H1 (cell line): ENCODE measurements around the gene BAG2. TPM values are rescaled to one million over a fixed set of nuclear protein-coding genes. Genes with fewer than 3 reads are reported as not detected.

Experiments
- CTCF ChIA-PET: fragments of 300-600 bp; sonication (Branson Sonifier 250); formaldehyde crosslinking; loops from one replicate; lab custom pipeline; 2021; ENCODE audit not compliant: partially characterized antibody; lab: Charles Lee
- POLR2A ChIA-PET: fragments of 300-600 bp; sonication (Branson Sonifier 250); formaldehyde crosslinking; loops from one replicate; lab custom pipeline; 2021; ENCODE audit warnings: inconsistent platforms; ENCODE audit not compliant: partially characterized antibody; lab: Charles Lee
- DNase-seq, 2 experiments: peaks; one replicate each; pipeline versions ENCODE4 v3.0.0 to v3.0.0-alpha.2; 2010 to 2022; ENCODE audit warnings: low spot score in 2 of 2, low read depth in 1 of 2, mixed read lengths in 1 of 2
- FAIRE-seq: peaks from 2 replicates; lab custom pipeline; 2011; peaks lifted over from hg19 to GRCh38; lab: Jason Lieb, UNC
- H2AFZ ChIP-seq: 2 replicates; pipeline ENCODE4 v1.8.1; 2012; ENCODE audit warnings: low read length, inconsistent platforms
- H2AK5ac ChIP-seq: 2 replicates; pipeline ENCODE4 v1.6.1; 2013; ENCODE audit warnings: low read depth, low read length
- H2BK120ac ChIP-seq: replicated peaks from 2 replicates; pipeline ENCODE3; 2013; ENCODE audit warnings: low read depth, low read length, inconsistent platforms
- H2BK12ac ChIP-seq: 2 replicates; pipeline ENCODE4 v1.6.1; 2013; ENCODE audit warnings: low read depth, low read length
- H2BK15ac ChIP-seq: 2 replicates; pipeline ENCODE4 v1.6.1; 2013; ENCODE audit warnings: low read length
- H2BK20ac ChIP-seq: 2 replicates; pipeline ENCODE4 v1.6.1; 2013; ENCODE audit warnings: low read length
- H2BK5ac ChIP-seq: 2 replicates; pipeline ENCODE4 v1.6.1; 2013; ENCODE audit warnings: low read depth, low read length
- H3K14ac ChIP-seq: 2 replicates; pipeline ENCODE4 v1.6.1; 2013; ENCODE audit warnings: inconsistent platforms; ENCODE audit not compliant: insufficient read length
- H3K18ac ChIP-seq: 2 replicates; pipeline ENCODE4 v1.6.1; 2013; ENCODE audit warnings: low read length; ENCODE audit errors: extremely low read depth
- H3K23ac ChIP-seq: 2 replicates; pipeline ENCODE4 v1.6.1; 2013; ENCODE audit warnings: inconsistent platforms; ENCODE audit not compliant: insufficient read length
- H3K23me2 ChIP-seq: 2 replicates; pipeline ENCODE4 v1.6.1; 2013; ENCODE audit warnings: low read depth, low read length
- H3K27ac ChIP-seq: 2 replicates; pipeline ENCODE4 v1.6.1; 2011; ENCODE audit warnings: low read depth, low read length, inconsistent platforms
- H3K27me3 ChIP-seq, 4 experiments: replicated peaks in 1 of 4; 1 replicate in 1 of 4; 2 replicates in 3 of 4; pipeline versions ENCODE4 v1.6.1 to v1.8.1; 2011 to 2013; ENCODE audit warnings: low read length in 3 of 4, mild to moderate bottlenecking in 3 of 4, inconsistent platforms in 2 of 4, mixed read lengths in 2 of 4, moderate library complexity in 1 of 4; ENCODE audit not compliant: control insufficient read depth in 3 of 4, insufficient read depth in 3 of 4; ENCODE audit errors: extremely low read depth in 1 of 4
- H3K36me3 ChIP-seq, 4 experiments: 2 replicates each; pipeline versions ENCODE4 v1.6.1 to v1.8.1; 2011 to 2013; ENCODE audit warnings: mild to moderate bottlenecking in 4 of 4, low read length in 3 of 4, moderate library complexity in 2 of 4, control low read depth in 1 of 4, inconsistent platforms in 1 of 4; ENCODE audit not compliant: insufficient read depth in 4 of 4, control insufficient read depth in 2 of 4
- H3K4ac ChIP-seq: replicated peaks from 2 replicates; pipeline ENCODE3; 2013; ENCODE audit warnings: low read length, low read depth, mixed read lengths, inconsistent platforms; ENCODE audit not compliant: insufficient read length
- H3K4me1 ChIP-seq, 4 experiments: replicated peaks in 1 of 4; 1 replicate in 1 of 4; 2 replicates in 3 of 4; pipeline versions ENCODE4 v1.6.1 to v1.8.1; 2011 to 2013; ENCODE audit warnings: low read length in 3 of 4, inconsistent platforms in 2 of 4, mixed read lengths in 1 of 4; ENCODE audit not compliant: insufficient read depth in 4 of 4, control insufficient read depth in 3 of 4
- H3K4me2 ChIP-seq, 2 experiments: 2 replicates each; pipeline versions ENCODE4 v1.6.1 to v1.8.1; 2011 to 2013; ENCODE audit warnings: low read depth in 2 of 2, low read length in 2 of 2, control low read depth in 1 of 2, inconsistent platforms in 1 of 2, mild to moderate bottlenecking in 1 of 2; ENCODE audit not compliant: insufficient read depth in 1 of 2
- H3K4me3 ChIP-seq, 4 experiments: fragments of 200-600, 300-600 bp in 1 of 4; sonication (generic), shearing (Covaris generic), sonication (Bioruptor Twin) in 1 of 4; 2 replicates each; pipeline versions ENCODE4 v1.5.1 to v1.8.1; 2011 to 2016; ENCODE audit warnings: low read length in 4 of 4, low read depth in 3 of 4, control low read depth in 2 of 4, inconsistent platforms in 2 of 4, mild to moderate bottlenecking in 2 of 4, mixed read lengths in 1 of 4, moderate library complexity in 1 of 4; ENCODE audit not compliant: insufficient read depth in 2 of 4; ENCODE audit errors: extremely low read depth in 1 of 4
- H3K56ac ChIP-seq: replicated peaks from 2 replicates; pipeline ENCODE3; 2013; ENCODE audit warnings: low read depth, mild to moderate bottlenecking, mixed read lengths, low read length, inconsistent platforms; ENCODE audit not compliant: insufficient read length
- H3K79me1 ChIP-seq: 2 replicates; pipeline ENCODE4 v1.6.1; 2013; ENCODE audit warnings: low read depth, low read length, control low read depth
- H3K79me2 ChIP-seq, 2 experiments: 2 replicates each; pipeline versions ENCODE4 v1.6.1 to v1.8.1; 2012 to 2013; ENCODE audit warnings: low read length in 2 of 2, mild to moderate bottlenecking in 2 of 2, inconsistent platforms in 1 of 2; ENCODE audit not compliant: insufficient read depth in 2 of 2, control insufficient read depth in 1 of 2
- H3K9ac ChIP-seq, 4 experiments: replicated peaks in 1 of 4; 1 replicate in 1 of 4; 2 replicates in 3 of 4; pipeline versions ENCODE4 v1.6.1 to v1.8.1; 2011 to 2013; ENCODE audit warnings: low read depth in 3 of 4, low read length in 3 of 4, control low read depth in 2 of 4, mild to moderate bottlenecking in 2 of 4, moderate library complexity in 2 of 4, inconsistent platforms in 1 of 4; ENCODE audit errors: extremely low read depth in 1 of 4
- H3K9me3 ChIP-seq, 2 experiments: 2 replicates each; pipeline versions ENCODE4 v1.6.1 to v1.8.1; 2012 to 2013; ENCODE audit warnings: mild to moderate bottlenecking in 2 of 2, moderate library complexity in 2 of 2, control low read depth in 1 of 2, inconsistent platforms in 1 of 2, low read depth in 1 of 2, low read length in 1 of 2, mixed read lengths in 1 of 2; ENCODE audit not compliant: insufficient read depth in 2 of 2
- H4K20me1 ChIP-seq, 2 experiments: replicated peaks in 1 of 2; 2 replicates each; pipeline versions ENCODE3 to v1.8.1; 2011 to 2013; ENCODE audit warnings: inconsistent platforms in 2 of 2, low read length in 2 of 2, mild to moderate bottlenecking in 1 of 2; ENCODE audit not compliant: insufficient read depth in 2 of 2, control insufficient read depth in 1 of 2
- H4K5ac ChIP-seq: 2 replicates; pipeline ENCODE4 v1.6.1; 2013; ENCODE audit warnings: low read length, low read depth, mixed read lengths, inconsistent platforms; ENCODE audit not compliant: insufficient read length
- H4K8ac ChIP-seq: 2 replicates; pipeline ENCODE4 v1.8.0; 2013; ENCODE audit warnings: mild to moderate bottlenecking, moderate library complexity, low read length, inconsistent platforms; ENCODE audit not compliant: insufficient read depth; ENCODE audit errors: extremely low read depth
- H4K91ac ChIP-seq: replicated peaks from 2 replicates; pipeline ENCODE3; 2013; ENCODE audit warnings: low read length, mixed read lengths, inconsistent platforms; ENCODE audit not compliant: insufficient read length
- BCL11A ChIP-seq, 2 experiments: IDR thresholded peaks; one replicate each; pipeline ENCODE4 v1.6.1; 2011; ENCODE audit warnings: low read depth in 2 of 2, low read length in 2 of 2, mild to moderate bottlenecking in 2 of 2
- CEBPB ChIP-seq: IDR thresholded peaks from 2 replicates; pipeline ENCODE4 v1.6.1; 2012; ENCODE audit warnings: low read depth, low read length
- CHD1 ChIP-seq: IDR thresholded peaks from 2 replicates; pipeline ENCODE4 v1.6.1; 2012; ENCODE audit warnings: low read depth, low read length, improper control_type of control experiment
- CHD2 ChIP-seq: IDR thresholded peaks from 2 replicates; pipeline ENCODE4 v1.6.1; 2012; ENCODE audit warnings: low read length, improper control_type of control experiment
- E2F6 ChIP-seq: IDR thresholded peaks from 2 replicates; pipeline ENCODE4 v1.6.1; 2012; ENCODE audit warnings: inconsistent platforms
- EP300 ChIP-seq, 2 experiments: IDR thresholded peaks; 1 replicate in 1 of 2; 2 replicates in 1 of 2; pipeline ENCODE4 v1.6.1; 2011 to 2012; ENCODE audit warnings: low read depth in 2 of 2, low read length in 2 of 2, mild to moderate bottlenecking in 2 of 2, borderline replicate concordance in 1 of 2, inconsistent platforms in 1 of 2, moderate library complexity in 1 of 2
- GTF2F1 ChIP-seq: IDR thresholded peaks from 2 replicates; pipeline ENCODE4 v1.6.1; 2012; ENCODE audit warnings: low read depth, low read length, improper control_type of control experiment, borderline replicate concordance
- HDAC2 ChIP-seq, 2 experiments: fragments of 300-600 bp in 1 of 2; sonication (generic) in 1 of 2; IDR thresholded peaks; 2 replicates each; pipeline ENCODE4 v1.6.1; 2011 to 2012; ENCODE audit warnings: low read depth in 2 of 2, low read length in 2 of 2, mild to moderate bottlenecking in 2 of 2, moderate library complexity in 2 of 2, borderline replicate concordance in 1 of 2, inconsistent platforms in 1 of 2
- HDAC6 ChIP-seq: IDR thresholded peaks from one replicate; pipeline ENCODE4 v1.7.1; 2012; ENCODE audit warnings: low read depth, mild to moderate bottlenecking, inconsistent platforms, low read length, moderate library complexity
- KDM1A ChIP-seq: fragments of 200-600, 300-600 bp; sonication (generic); IDR thresholded peaks from 2 replicates; pipeline ENCODE4 v1.7.1; 2016; ENCODE audit warnings: mild to moderate bottlenecking, low read length, borderline replicate concordance
- RFX5 ChIP-seq: IDR thresholded peaks from 2 replicates; pipeline ENCODE4 v1.6.1; 2011; ENCODE audit warnings: low read depth, low read length, improper control_type of control experiment, borderline replicate concordance
- SAP30 ChIP-seq: fragments of 300-600 bp; sonication (generic); IDR thresholded peaks from 2 replicates; pipeline ENCODE4 v1.7.1; 2012; ENCODE audit warnings: low read length, moderate library complexity, mild to moderate bottlenecking, inconsistent platforms; ENCODE audit not compliant: insufficient read depth, insufficient replicate concordance
- SIX5 ChIP-seq: IDR thresholded peaks from 2 replicates; pipeline ENCODE4 v1.6.1; 2011; ENCODE audit warnings: mild to moderate bottlenecking, low read depth, low read length
- SP2 ChIP-seq: IDR thresholded peaks from 2 replicates; pipeline ENCODE4 v1.6.1; 2012; ENCODE audit warnings: mild to moderate bottlenecking, low read length, inconsistent platforms
- WGBS, 2 experiments: shearing (Covaris generic) in 1 of 2; methylation state at CpG; one replicate each; pipeline versions ENCODE4 v1.1.6 to v1.1.7; 2013 to 2015; ENCODE audit warnings: low lambda C conversion rate in 2 of 2, mixed read lengths in 2 of 2, inconsistent platforms in 1 of 2, low coverage in 1 of 2, missing lambda C conversion rate in 1 of 2; ENCODE audit not compliant: insufficient replicate concordance in 2 of 2, insufficient coverage in 1 of 2, insufficient read length in 1 of 2; ENCODE audit errors: extremely low coverage in 1 of 2, missing lambda C conversion rate in 1 of 2; 5-methylcytosine and 5-hydroxymethylcytosine counted together
- polyA plus RNA-seq, 7 experiments: library from polyadenylated mRNA; depleted of rRNA in 3 of 7; stranded (reverse) in 5 of 7; unstranded in 2 of 7; fragments of >200 nt in 5 of 7; fragments of 200-250 nt in 2 of 7; gene quantifications; 1 replicate in 5 of 7; 2 replicates in 1 of 7; 4 replicates in 1 of 7; pipeline versions ENCODE4 v1.2.1 to v1.2.3, GENCODE V29; 2011 to 2013; ENCODE audit warnings: missing spikeins in 2 of 7, mixed read lengths in 2 of 7
- total RNA-seq: library from RNA; stranded (reverse); fragmentation: NEBNext Ultra II Directional; extraction: Animal tissue kit (Norgen Biotek cat#: 25700); gene quantifications from 2 replicates; pipeline ENCODE4 v1.2.1, GENCODE V29; 2021

BAG2 gene
- total and polyA plus RNA-seq, 2 of the 8 experiments (the other 6 are each of a cell fraction or from before 2014, with no cell fraction given), result 4.4 to 7.4 TPM

GRCh38 chr6:57137350-57137749 lies 34.8 kb upstream of the BAG2 start:
- WGBS, 2 experiments, result 94% methylated on average over 2 of the region's 2 CpGs; no CpG with 5 or more reads in 1 of the 2 experiments
- Histone ChIP-seq H3K56ac (no peak overlapping the region), H4K91ac (no peak overlapping the region), H2BK20ac (no peak overlapping the region), H3K79me2 (no peaks in the 10 kb centered on the region), H4K20me1 (no peaks in the 10 kb centered on the region), H3K4me1 (no peaks in the 10 kb centered on the region), H3K4me3 (no peak overlapping the region), H3K9me3 (no peaks in the 10 kb centered on the region), H2BK15ac (no peak overlapping the region), H4K8ac (no peak overlapping the region), H3K18ac (no peak overlapping the region), H4K5ac (no peak overlapping the region), H3K23me2 (no peaks in the 10 kb centered on the region), H2BK12ac (no peak overlapping the region), H2AK5ac (no peak overlapping the region), H3K27ac (no peak overlapping the region), H2BK120ac (no peak overlapping the region), H3K14ac (no peak overlapping the region), H3K36me3 (peaks cover 0 to 28% (median 2%) of the 10 kb centered on the region in 4 experiments; a peak in 2 of 8 replicates), H2BK5ac (no peak overlapping the region), H3K79me1 (no peaks in the 10 kb centered on the region), H3K4ac (no peak overlapping the region), H3K9ac (no peak overlapping the region), H2AFZ (no peak overlapping the region), H3K27me3 (no peaks in the 10 kb centered on the region), H3K23ac (no peak overlapping the region), H3K4me2 (no peak overlapping the region)
- FAIRE-seq (no peak), DNase-seq (no peak)
- CTCF ChIA-PET, result interaction anchor here (0.6 kb wide), 1 partner anchor 743 kb away, joined by 3 read pairs; no protein-coding TSS in a partner anchor
- POLR2A ChIA-PET, result no interaction called here
- no peak for TF ChIP-seq SIX5
- no peak for TF ChIP-seq RFX5
- TF ChIP-seq SAP30, result no peak
- no peak for TF ChIP-seq GTF2F1
- no peak for TF ChIP-seq KDM1A
- TF ChIP-seq CHD2, result no peak
- no peak for TF ChIP-seq E2F6
- TF ChIP-seq CEBPB, result no peak
- no peak for TF ChIP-seq CHD1
- no peak for TF ChIP-seq SP2
- TF ChIP-seq HDAC2 (IDR thresholded peaks at IDR 0.05; ENCODE audit: borderline replicate concordance in 1 of 2, low read depth in 2 of 2, low read length in 2 of 2), result no peak
- no peak for TF ChIP-seq BCL11A (IDR thresholded peaks at IDR 0.05; ENCODE audit: low read depth in 2 of 2, low read length in 2 of 2)
- TF ChIP-seq HDAC6, result no peak
- TF ChIP-seq EP300 (IDR thresholded peaks at IDR 0.05; ENCODE audit: borderline replicate concordance in 1 of 2, low read depth in 2 of 2, low read length in 2 of 2), result no peak
